ENCODE measurements around the gene CMSS1.

DNA sequence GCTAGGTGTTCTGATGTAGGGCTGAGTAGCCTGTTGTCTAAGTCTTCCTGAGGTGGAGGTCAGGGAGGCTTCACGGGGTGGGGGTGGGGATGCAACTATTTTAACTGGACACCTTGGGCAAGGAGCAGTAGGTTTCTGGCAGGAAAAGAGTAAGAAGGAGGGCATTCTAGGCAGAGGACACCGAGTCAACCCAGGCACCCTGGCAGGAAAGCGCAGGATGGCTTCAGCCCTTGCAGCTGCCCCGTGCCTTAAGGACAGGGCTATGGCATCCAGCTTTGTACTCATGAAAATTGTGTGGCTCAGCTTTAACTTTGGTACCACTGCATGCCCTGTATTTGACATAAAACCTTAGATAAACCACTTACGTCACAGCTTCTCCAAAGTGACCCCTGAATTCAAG, 303.0 kb downstream of the CMSS1 start:
- TF ChIP-seq CBX3 (IDR thresholded peaks at IDR 0.05; ENCODE audit: low read depth) (no peak), CEBPB (IDR thresholded peaks at IDR 0.05; ENCODE audit: low read depth) (no peak), EZH2 (IDR thresholded peaks at IDR 0.05) (no peak), EZH2phosphoT487 (IDR thresholded peaks at IDR 0.05; ENCODE audit: borderline replicate concordance) (no peak), POLR2A (IDR thresholded peaks at IDR 0.05; ENCODE audit: borderline replicate concordance, extremely low read depth, insufficient read depth, insufficient read length) (no peak), EGR1 (IDR thresholded peaks at IDR 0.05; ENCODE audit: low read depth) (no peak), POLR2AphosphoS5 (IDR thresholded peaks at IDR 0.05; ENCODE audit: low read depth, low read length) (no peak), YY1 (IDR thresholded peaks at IDR 0.05; ENCODE audit: extremely low read depth, insufficient replicate concordance, low read depth, low read length) (no peak), SP1 (IDR thresholded peaks at IDR 0.05; ENCODE audit: low read depth) (no peak), TCF7L2 (IDR thresholded peaks at IDR 0.05; ENCODE audit: borderline replicate concordance, extremely low read depth, insufficient read depth, insufficient read length) (no peak), RAD21 (IDR thresholded peaks at IDR 0.05; ENCODE audit: low read depth) (no peak)
- TF ChIP-seq, protein P1, sequence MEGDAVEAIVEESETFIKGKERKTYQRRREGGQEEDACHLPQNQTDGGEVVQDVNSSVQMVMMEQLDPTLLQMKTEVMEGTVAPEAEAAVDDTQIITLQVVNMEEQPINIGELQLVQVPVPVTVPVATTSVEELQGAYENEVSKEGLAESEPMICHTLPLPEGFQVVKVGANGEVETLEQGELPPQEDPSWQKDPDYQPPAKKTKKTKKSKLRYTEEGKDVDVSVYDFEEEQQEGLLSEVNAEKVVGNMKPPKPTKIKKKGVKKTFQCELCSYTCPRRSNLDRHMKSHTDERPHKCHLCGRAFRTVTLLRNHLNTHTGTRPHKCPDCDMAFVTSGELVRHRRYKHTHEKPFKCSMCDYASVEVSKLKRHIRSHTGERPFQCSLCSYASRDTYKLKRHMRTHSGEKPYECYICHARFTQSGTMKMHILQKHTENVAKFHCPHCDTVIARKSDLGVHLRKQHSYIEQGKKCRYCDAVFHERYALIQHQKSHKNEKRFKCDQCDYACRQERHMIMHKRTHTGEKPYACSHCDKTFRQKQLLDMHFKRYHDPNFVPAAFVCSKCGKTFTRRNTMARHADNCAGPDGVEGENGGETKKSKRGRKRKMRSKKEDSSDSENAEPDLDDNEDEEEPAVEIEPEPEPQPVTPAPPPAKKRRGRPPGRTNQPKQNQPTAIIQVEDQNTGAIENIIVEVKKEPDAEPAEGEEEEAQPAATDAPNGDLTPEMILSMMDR (IDR thresholded peaks at IDR 0.05 in 2 of 3, conservative IDR thresholded peaks at IDR 0.05 in 1 of 3; ENCODE audit: borderline replicate concordance in 1 of 3, insufficient read depth in 1 of 3, low read depth in 2 of 3, low read length in 2 of 3): no peak
- TF ChIP-seq, protein P2, sequence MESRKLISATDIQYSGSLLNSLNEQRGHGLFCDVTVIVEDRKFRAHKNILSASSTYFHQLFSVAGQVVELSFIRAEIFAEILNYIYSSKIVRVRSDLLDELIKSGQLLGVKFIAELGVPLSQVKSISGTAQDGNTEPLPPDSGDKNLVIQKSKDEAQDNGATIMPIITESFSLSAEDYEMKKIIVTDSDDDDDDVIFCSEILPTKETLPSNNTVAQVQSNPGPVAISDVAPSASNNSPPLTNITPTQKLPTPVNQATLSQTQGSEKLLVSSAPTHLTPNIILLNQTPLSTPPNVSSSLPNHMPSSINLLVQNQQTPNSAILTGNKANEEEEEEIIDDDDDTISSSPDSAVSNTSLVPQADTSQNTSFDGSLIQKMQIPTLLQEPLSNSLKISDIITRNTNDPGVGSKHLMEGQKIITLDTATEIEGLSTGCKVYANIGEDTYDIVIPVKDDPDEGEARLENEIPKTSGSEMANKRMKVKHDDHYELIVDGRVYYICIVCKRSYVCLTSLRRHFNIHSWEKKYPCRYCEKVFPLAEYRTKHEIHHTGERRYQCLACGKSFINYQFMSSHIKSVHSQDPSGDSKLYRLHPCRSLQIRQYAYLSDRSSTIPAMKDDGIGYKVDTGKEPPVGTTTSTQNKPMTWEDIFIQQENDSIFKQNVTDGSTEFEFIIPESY (IDR thresholded peaks at IDR 0.05; ENCODE audit: extremely low read depth, insufficient replicate concordance, low read length): no peak
- TF ChIP-seq, protein P3, sequence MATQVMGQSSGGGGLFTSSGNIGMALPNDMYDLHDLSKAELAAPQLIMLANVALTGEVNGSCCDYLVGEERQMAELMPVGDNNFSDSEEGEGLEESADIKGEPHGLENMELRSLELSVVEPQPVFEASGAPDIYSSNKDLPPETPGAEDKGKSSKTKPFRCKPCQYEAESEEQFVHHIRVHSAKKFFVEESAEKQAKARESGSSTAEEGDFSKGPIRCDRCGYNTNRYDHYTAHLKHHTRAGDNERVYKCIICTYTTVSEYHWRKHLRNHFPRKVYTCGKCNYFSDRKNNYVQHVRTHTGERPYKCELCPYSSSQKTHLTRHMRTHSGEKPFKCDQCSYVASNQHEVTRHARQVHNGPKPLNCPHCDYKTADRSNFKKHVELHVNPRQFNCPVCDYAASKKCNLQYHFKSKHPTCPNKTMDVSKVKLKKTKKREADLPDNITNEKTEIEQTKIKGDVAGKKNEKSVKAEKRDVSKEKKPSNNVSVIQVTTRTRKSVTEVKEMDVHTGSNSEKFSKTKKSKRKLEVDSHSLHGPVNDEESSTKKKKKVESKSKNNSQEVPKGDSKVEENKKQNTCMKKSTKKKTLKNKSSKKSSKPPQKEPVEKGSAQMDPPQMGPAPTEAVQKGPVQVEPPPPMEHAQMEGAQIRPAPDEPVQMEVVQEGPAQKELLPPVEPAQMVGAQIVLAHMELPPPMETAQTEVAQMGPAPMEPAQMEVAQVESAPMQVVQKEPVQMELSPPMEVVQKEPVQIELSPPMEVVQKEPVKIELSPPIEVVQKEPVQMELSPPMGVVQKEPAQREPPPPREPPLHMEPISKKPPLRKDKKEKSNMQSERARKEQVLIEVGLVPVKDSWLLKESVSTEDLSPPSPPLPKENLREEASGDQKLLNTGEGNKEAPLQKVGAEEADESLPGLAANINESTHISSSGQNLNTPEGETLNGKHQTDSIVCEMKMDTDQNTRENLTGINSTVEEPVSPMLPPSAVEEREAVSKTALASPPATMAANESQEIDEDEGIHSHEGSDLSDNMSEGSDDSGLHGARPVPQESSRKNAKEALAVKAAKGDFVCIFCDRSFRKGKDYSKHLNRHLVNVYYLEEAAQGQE (IDR thresholded peaks at IDR 0.05; ENCODE audit: low read depth): no peak
